ENCODE measurements around the gene RALGPS2.

The RALGPS2 gene

DNA sequence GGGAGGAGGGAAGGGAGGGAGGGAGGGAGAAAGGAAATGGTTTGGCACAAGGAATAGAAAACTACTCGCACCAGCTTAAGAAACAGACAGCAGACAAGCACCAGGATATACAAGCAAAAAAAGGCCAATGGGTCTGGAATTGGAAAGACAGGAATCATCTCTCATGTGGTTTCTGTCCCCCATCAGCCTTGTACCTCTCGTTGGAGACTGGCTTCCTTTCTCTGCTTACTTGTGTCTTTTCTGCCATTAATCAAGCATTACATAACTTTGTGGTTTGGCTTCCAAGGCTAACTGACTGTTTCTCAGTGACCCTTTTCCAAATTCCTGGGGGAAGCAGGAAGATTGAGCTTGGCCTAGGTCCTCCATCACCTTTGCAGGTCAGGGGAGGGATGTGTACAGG is 11.8 kb upstream of the RALGPS2 start:
- no peak for DNase-seq (ENCODE audit: low read depth)
- no peak overlapping the region for H3K4me3 ChIP-seq (ENCODE audit: low read depth, low read length)
- TF ChIP-seq, protein P1, sequence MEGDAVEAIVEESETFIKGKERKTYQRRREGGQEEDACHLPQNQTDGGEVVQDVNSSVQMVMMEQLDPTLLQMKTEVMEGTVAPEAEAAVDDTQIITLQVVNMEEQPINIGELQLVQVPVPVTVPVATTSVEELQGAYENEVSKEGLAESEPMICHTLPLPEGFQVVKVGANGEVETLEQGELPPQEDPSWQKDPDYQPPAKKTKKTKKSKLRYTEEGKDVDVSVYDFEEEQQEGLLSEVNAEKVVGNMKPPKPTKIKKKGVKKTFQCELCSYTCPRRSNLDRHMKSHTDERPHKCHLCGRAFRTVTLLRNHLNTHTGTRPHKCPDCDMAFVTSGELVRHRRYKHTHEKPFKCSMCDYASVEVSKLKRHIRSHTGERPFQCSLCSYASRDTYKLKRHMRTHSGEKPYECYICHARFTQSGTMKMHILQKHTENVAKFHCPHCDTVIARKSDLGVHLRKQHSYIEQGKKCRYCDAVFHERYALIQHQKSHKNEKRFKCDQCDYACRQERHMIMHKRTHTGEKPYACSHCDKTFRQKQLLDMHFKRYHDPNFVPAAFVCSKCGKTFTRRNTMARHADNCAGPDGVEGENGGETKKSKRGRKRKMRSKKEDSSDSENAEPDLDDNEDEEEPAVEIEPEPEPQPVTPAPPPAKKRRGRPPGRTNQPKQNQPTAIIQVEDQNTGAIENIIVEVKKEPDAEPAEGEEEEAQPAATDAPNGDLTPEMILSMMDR (IDR thresholded peaks at IDR 0.05; ENCODE audit: low read depth, low read length), result no peak
- no peak for TF ChIP-seq MYC (IDR thresholded peaks at IDR 0.05; ENCODE audit: low read depth, low read length)
- no peak for TF ChIP-seq POLR2A (IDR thresholded peaks at IDR 0.05; ENCODE audit: extremely low read depth, insufficient read length)
- TF ChIP-seq, protein P2, sequence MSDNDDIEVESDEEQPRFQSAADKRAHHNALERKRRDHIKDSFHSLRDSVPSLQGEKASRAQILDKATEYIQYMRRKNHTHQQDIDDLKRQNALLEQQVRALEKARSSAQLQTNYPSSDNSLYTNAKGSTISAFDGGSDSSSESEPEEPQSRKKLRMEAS (IDR thresholded peaks at IDR 0.05; ENCODE audit: low read depth, low read length), result no peak

DNA sequence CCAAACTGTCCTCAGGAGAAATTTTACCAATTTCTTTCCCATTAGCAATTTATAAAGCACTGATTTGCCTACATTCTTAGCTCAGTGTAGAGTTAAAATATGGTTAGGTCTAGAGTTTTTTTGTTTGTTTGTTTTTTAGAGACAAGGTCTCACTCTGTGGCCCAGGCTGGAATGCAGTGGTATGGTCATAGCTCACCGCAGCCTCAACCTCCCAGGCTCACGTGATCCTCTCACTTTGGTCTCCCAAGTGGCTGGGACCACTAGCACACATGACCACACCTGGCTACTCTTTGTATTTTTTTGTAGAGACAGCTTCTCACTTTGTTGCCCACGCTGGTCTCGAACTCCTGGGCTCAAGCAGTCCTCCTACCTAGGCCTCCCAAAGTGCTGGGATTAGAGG is 10.6 kb upstream of the RALGPS2 start:
- H3K4me3 ChIP-seq (ENCODE audit: low read depth, low read length), result no peak overlapping the region
- TF ChIP-seq, protein P1 (IDR thresholded peaks at IDR 0.05; ENCODE audit: low read depth, low read length), result no peak
- TF ChIP-seq MYC (IDR thresholded peaks at IDR 0.05; ENCODE audit: low read depth, low read length), result no peak
- TF ChIP-seq, protein P2 (IDR thresholded peaks at IDR 0.05; ENCODE audit: low read depth, low read length), result no peak
- no peak for TF ChIP-seq POLR2A (IDR thresholded peaks at IDR 0.05; ENCODE audit: extremely low read depth, insufficient read length)
- no peak for DNase-seq (ENCODE audit: low read depth)

DNA sequence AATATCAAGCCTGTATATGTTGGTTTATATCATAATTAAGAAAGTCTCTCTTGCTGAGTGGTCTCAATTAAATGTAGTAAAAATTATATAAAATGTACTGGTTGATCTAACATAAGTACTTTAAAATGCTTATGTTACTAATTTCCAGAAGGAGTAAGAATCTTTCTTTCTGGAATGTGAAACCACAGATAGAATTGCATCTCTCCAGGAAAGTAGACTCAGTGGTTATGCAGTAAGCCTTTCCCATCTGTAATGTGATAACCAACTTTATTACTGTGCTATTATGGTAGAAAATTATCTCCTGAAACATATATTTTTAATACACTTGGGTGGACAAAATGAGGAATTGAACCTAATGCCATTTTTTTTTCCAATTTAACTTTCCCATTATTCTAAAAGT is 8.9 kb upstream of the RALGPS2 start:
- TF ChIP-seq, protein P2 (IDR thresholded peaks at IDR 0.05; ENCODE audit: low read depth, low read length), result no peak
- no peak for TF ChIP-seq POLR2A (IDR thresholded peaks at IDR 0.05; ENCODE audit: extremely low read depth, insufficient read length)
- no peak for TF ChIP-seq MYC (IDR thresholded peaks at IDR 0.05; ENCODE audit: low read depth, low read length)
- TF ChIP-seq, protein P1 (IDR thresholded peaks at IDR 0.05; ENCODE audit: low read depth, low read length), result no peak
- no peak for DNase-seq (ENCODE audit: low read depth)
- no peak overlapping the region for H3K4me3 ChIP-seq (ENCODE audit: low read depth, low read length)

DNA sequence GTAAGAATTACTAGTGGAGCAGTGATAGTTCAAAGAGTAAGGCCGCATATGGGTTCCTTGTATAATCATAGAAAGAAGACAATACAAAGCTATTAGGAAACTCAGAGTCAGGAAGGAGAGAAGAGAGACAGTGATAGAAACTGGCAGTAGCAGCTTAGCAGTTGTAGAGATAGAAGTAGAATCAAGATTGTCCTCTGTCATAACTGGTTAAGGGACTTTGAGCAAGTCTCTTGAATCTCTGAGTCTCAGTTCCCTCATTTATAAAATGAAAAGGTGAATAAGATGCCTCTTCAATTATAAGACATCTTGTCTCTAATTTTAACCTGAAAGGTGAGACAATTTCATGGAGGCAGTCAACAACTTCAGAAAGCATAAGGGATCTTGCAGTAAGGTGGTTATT is 6.5 kb upstream of the RALGPS2 start:
- TF ChIP-seq MYC (IDR thresholded peaks at IDR 0.05; ENCODE audit: low read depth, low read length) (no peak), POLR2A (IDR thresholded peaks at IDR 0.05; ENCODE audit: extremely low read depth, insufficient read length) (no peak)
- TF ChIP-seq, protein P1 (IDR thresholded peaks at IDR 0.05; ENCODE audit: low read depth, low read length), result no peak
- TF ChIP-seq, protein P2 (IDR thresholded peaks at IDR 0.05; ENCODE audit: low read depth, low read length), result no peak
- no peak for DNase-seq (ENCODE audit: low read depth)
- H3K4me3 ChIP-seq (ENCODE audit: low read depth, low read length), result no peak overlapping the region

DNA sequence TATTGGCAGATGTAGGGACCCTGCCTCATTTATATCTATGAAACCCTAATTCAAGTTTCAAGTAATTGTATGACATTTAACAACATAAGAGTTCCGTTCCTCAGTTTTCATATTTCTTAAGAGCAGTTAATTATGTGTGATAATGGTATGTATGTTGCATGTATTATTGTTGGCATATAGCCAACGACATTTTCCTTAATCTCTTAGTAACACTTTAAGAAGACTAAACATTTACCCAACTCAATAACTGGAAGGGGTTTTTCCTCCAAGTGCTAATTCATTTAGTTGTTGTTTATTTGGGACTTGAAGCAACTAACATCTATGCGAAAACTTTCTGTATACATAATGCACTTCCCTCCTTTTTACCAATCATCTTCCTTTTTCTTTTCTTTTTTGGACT is 1.5 kb upstream of the RALGPS2 start:
- TF ChIP-seq, protein P2 (IDR thresholded peaks at IDR 0.05; ENCODE audit: low read depth, low read length), result no peak
- TF ChIP-seq MYC (IDR thresholded peaks at IDR 0.05; ENCODE audit: low read depth, low read length) (no peak), POLR2A (IDR thresholded peaks at IDR 0.05; ENCODE audit: extremely low read depth, insufficient read length) (no peak)
- TF ChIP-seq, protein P1 (IDR thresholded peaks at IDR 0.05; ENCODE audit: low read depth, low read length), result no peak
- H3K4me3 ChIP-seq (ENCODE audit: low read depth, low read length), result no peak overlapping the region
- DNase-seq (ENCODE audit: low read depth), result no peak

DNA sequence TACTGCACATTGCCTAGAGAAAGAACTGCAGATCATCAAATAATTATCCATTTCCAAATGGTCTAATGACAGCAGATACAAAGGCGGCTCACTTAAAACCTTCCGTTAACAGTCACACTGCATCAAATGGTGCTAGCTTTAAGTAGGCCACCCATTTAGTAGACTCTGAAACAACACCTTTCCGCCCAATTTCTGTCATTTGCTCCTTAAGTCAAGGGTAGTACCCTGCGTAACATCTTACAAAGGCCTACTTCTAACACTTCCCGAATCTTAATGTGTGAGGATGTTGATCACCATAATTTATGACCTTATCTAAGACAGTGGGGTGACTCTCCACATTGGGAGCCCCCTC is 692 bp upstream of the RALGPS2 start:
- DNase-seq (ENCODE audit: low read depth), result peak; percentile 15
- peak overlapping the region; percentile 23 for H3K4me3 ChIP-seq (ENCODE audit: low read depth, low read length)
- TF ChIP-seq POLR2A (IDR thresholded peaks at IDR 0.05; ENCODE audit: extremely low read depth, insufficient read length) (no peak), MYC (IDR thresholded peaks at IDR 0.05; ENCODE audit: low read depth, low read length) (no peak)
- TF ChIP-seq, protein P2 (IDR thresholded peaks at IDR 0.05; ENCODE audit: low read depth, low read length), result no peak
- TF ChIP-seq, protein P1 (IDR thresholded peaks at IDR 0.05; ENCODE audit: low read depth, low read length), result no peak

Measured in NB4 (cell line).